Measurements from ENCODE around the gene UBC. TPM values are rescaled to one million over a fixed set of nuclear protein-coding genes. Genes with fewer than 3 reads are reported as not detected.

UBC gene
- total RNA-seq, 1 experiment from 2014 or later: 748 TPM

GRCh38 chr12:124875803-124876132 lies 38.7 kb downstream of the UBC start:
- no peaks in the 10 kb centered on the region for H3K27me3 ChIP-seq (ENCODE audit: insufficient read depth, low read depth)
- intact Hi-C loops (cut with micrococcal nuclease; ENCODE audit: unreplicated experiment): no loop called here
- BruUV-seq (replicated peaks): no TSS peak
- no peak overlapping the region for H3K4me2 ChIP-seq
- H3K79me2 ChIP-seq (ENCODE audit: low read depth): no peaks in the 10 kb centered on the region
- H3K9me2 ChIP-seq (ENCODE audit: insufficient read depth): no peaks in the 10 kb centered on the region
- 0 out of 2 replicates have a peak, but pooled peaks cover 4% of the 10 kb centered on the region for H3F3A ChIP-seq (ENCODE audit: insufficient read depth, low read depth)
- no peak overlapping the region for H2AFZ ChIP-seq
- CTCF ChIA-PET: no interaction called here
- TF ChIP-seq, protein P1, sequence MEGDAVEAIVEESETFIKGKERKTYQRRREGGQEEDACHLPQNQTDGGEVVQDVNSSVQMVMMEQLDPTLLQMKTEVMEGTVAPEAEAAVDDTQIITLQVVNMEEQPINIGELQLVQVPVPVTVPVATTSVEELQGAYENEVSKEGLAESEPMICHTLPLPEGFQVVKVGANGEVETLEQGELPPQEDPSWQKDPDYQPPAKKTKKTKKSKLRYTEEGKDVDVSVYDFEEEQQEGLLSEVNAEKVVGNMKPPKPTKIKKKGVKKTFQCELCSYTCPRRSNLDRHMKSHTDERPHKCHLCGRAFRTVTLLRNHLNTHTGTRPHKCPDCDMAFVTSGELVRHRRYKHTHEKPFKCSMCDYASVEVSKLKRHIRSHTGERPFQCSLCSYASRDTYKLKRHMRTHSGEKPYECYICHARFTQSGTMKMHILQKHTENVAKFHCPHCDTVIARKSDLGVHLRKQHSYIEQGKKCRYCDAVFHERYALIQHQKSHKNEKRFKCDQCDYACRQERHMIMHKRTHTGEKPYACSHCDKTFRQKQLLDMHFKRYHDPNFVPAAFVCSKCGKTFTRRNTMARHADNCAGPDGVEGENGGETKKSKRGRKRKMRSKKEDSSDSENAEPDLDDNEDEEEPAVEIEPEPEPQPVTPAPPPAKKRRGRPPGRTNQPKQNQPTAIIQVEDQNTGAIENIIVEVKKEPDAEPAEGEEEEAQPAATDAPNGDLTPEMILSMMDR (conservative IDR thresholded peaks at IDR 0.05): no peak
- TF ChIP-seq EZH2 (IDR thresholded peaks at IDR 0.05; ENCODE audit: low read depth): no peak
- DNase-seq: no peak
- H3K27ac ChIP-seq: no peak overlapping the region
- no peaks in the 10 kb centered on the region for H3K4me1 ChIP-seq (replicated peaks; ENCODE audit: insufficient read depth)
- POLR2A ChIA-PET (ENCODE audit: unreplicated experiment): no interaction called here
- H3K4me3 ChIP-seq: no peak overlapping the region
- H3K36me3 ChIP-seq (ENCODE audit: low read depth): no peaks in the 10 kb centered on the region
- H4K20me1 ChIP-seq (ENCODE audit: insufficient read depth): no peaks in the 10 kb centered on the region
- H3K9me3 ChIP-seq (ENCODE audit: insufficient read depth, low read depth): no peaks in the 10 kb centered on the region

DNA sequence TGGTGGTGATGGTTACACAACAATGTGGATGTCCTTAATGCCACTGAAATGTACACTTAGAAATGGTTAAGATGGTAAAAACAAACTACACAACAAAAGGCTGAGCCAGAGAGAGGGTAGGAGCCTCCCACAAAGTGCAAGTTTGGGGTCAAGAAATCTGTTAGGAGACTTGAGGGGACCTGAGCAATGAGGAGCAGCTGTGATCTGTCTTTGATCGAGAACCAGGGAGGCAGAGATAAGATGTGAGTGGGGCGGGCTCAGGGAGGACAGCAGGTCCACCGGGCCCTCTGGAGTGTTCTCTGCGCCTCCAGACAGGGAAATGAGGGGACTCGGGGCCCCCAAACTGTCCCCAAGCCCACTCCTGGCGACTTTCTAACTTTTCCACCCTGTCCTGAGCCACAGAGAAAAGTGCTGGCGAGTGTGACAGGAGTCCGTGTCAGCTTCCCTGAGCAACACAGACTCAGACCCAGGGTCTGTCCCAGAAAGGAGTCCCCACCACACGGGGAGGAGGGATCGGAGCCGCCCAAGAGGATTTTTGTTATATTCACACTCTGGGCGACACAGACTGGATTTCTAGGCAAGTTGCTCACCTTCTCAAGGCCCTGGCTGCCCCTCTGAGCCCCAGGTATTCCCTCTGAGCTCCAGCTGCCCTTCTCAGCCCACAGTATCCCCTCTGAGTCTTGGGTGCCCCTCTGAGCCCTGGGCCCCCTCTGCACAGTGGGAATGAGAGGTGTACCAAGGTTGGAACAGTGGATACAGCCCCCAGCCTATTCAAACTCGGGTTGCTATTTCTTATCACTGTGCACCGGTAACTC lies 39.3 kb downstream of the UBC start:
- H3K27ac ChIP-seq: no peak overlapping the region
- intact Hi-C loops (cut with micrococcal nuclease; ENCODE audit: unreplicated experiment): no loop called here
- no peak for TF ChIP-seq EZH2 (IDR thresholded peaks at IDR 0.05; ENCODE audit: low read depth)
- TF ChIP-seq, protein P1 (conservative IDR thresholded peaks at IDR 0.05): no peak

DNA sequence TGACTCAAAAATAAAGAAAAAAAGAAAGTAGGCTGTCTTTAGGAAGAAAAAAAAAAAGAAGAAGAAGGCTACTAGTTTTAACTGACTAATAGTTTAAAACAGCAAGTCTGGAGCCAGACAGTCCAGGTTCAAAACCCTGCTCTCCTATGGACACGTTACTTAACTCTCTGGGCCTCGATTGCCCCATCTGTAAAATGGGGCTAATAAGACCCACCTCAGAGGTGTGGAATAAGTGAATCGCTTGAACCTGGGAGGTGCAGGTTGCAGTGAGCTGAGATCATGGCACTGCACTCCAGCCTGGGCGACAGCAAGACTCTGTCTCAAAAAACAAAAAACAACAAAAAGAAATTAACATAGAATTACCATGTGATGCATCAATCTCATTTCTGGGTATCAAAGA lies 40.3 kb downstream of the UBC start:
- TF ChIP-seq, protein P1 (conservative IDR thresholded peaks at IDR 0.05): no peak
- no peak for TF ChIP-seq EZH2 (IDR thresholded peaks at IDR 0.05; ENCODE audit: low read depth)
- no peaks in the 10 kb centered on the region for H3K9me2 ChIP-seq (ENCODE audit: insufficient read depth)
- H4K20me1 ChIP-seq (ENCODE audit: insufficient read depth): no peaks in the 10 kb centered on the region
- no peak for DNase-seq
- no peak overlapping the region for H3K4me3 ChIP-seq
- 0 out of 2 replicates have a peak, but pooled peaks cover 4% of the 10 kb centered on the region for H3F3A ChIP-seq (ENCODE audit: insufficient read depth, low read depth)
- H3K27me3 ChIP-seq (ENCODE audit: insufficient read depth, low read depth): no peaks in the 10 kb centered on the region
- ChIA-PET CTCF (no interaction called here), POLR2A (ENCODE audit: unreplicated experiment) (no interaction called here)
- no peak overlapping the region for H3K4me2 ChIP-seq
- intact Hi-C loops (cut with micrococcal nuclease; ENCODE audit: unreplicated experiment): no loop called here
- H3K79me2 ChIP-seq (ENCODE audit: low read depth): no peaks in the 10 kb centered on the region
- BruUV-seq (replicated peaks): no TSS peak
- H3K4me1 ChIP-seq (replicated peaks; ENCODE audit: insufficient read depth): no peaks in the 10 kb centered on the region
- no peak overlapping the region for H3K27ac ChIP-seq
- H3K9me3 ChIP-seq (ENCODE audit: insufficient read depth, low read depth): no peaks in the 10 kb centered on the region
- H2AFZ ChIP-seq: no peak overlapping the region
- no peaks in the 10 kb centered on the region for H3K36me3 ChIP-seq (ENCODE audit: low read depth)

More for the DNA sequence above, 39.3 kb downstream of the UBC start:
- H3F3A ChIP-seq (ENCODE audit: insufficient read depth, low read depth): 0 out of 2 replicates have a peak, but pooled peaks cover 4% of the 10 kb centered on the region
- no peak overlapping the region for H3K4me2 ChIP-seq
- no peak overlapping the region for H3K4me3 ChIP-seq
- BruUV-seq (replicated peaks): no TSS peak
- ChIA-PET POLR2A (ENCODE audit: unreplicated experiment) (no interaction called here), CTCF (no interaction called here)
- no peak overlapping the region for H2AFZ ChIP-seq
- no peaks in the 10 kb centered on the region for H3K79me2 ChIP-seq (ENCODE audit: low read depth)
- DNase-seq: no peak
- no peaks in the 10 kb centered on the region for H3K36me3 ChIP-seq (ENCODE audit: low read depth)
- no peaks in the 10 kb centered on the region for H3K27me3 ChIP-seq (ENCODE audit: insufficient read depth, low read depth)
- H4K20me1 ChIP-seq (ENCODE audit: insufficient read depth): no peaks in the 10 kb centered on the region
- H3K9me3 ChIP-seq (ENCODE audit: insufficient read depth, low read depth): no peaks in the 10 kb centered on the region
- no peaks in the 10 kb centered on the region for H3K9me2 ChIP-seq (ENCODE audit: insufficient read depth)
- no peaks in the 10 kb centered on the region for H3K4me1 ChIP-seq (replicated peaks; ENCODE audit: insufficient read depth)
